ENCODE results near the gene MEIOSIN.

DNA sequence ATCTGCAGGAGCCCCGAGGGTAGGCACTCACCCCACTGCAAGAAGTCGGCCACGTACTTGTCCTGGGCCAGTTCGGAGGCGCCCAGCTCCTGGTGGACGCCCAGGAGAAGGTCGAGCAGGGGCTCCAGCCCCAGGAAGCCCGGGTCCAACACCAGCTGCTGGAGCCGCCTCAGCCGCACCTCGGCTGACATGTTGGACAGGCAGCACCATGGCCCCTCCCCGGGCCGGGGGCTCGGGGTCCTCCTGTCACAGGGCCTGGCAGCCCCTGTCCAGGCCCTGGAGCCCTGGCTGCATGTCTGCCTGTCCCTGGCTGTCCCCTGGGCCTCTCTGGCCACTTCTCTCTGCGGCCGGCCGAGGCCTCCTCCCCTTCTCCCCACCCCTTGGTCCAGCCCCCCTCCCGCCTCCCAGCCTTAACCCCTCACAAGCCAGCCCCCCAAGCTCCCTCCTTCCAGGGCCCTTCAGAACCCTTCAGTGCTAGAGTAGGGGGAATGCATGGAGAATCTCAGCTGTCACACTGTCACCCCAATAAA lies 49.0 kb downstream of the MEIOSIN start, which contains the start of gene DMPK:
- TF ChIP-seq ZNF274 (IDR thresholded peaks at IDR 0.05; ENCODE audit: low read depth, low read length) (no peak), YY1 (IDR thresholded peaks at IDR 0.05; ENCODE audit: insufficient read depth, insufficient read length) (no peak)
